Activated gamma-delta T cell treated with anti-CD3 and anti-CD28 coated beads, Interleukin-2, amount 50 U/mL, for 16 hours (primary cell): ENCODE measurements around the gene TRIM6.
"Not testable (repeated sequence)": the region's sequence is repeated elsewhere in the genome, so short reads cannot be mapped to it uniquely, and the experiment has no call there.

Experiments used
- DNase-seq: peaks from one replicate; pipeline ENCODE4 v3.0.0-alpha.2; 2020; ENCODE audit warnings: low read depth

Gene TRIM6

GRCh38 chr11:5605849-5606248 lies 9.4 kb downstream of the TRIM6 start:
- no peak for DNase-seq

- DNase-seq: no peak
These were observed 12.4 kb downstream of the TRIM6 start for GRCh38 chr11:5608808-5609207.

GRCh38 chr11:5610446-5610845 lies 14.0 kb downstream of the TRIM6 start:
- DNase-seq: no peak

GRCh38 chr11:5611627-5612026 lies 15.2 kb downstream of the TRIM6 start:
- no peak for DNase-seq

- DNase-seq: no peak
These were observed 22.4 kb downstream of the TRIM6 start for GRCh38 chr11:5618807-5619206.

GRCh38 chr11:5620651-5621521 lies 24.4 kb downstream of the TRIM6 start:
- no peak for DNase-seq

- DNase-seq: no peak
These were observed 25.1 kb downstream of the TRIM6 start for GRCh38 chr11:5621580-5621979.

- DNase-seq: no peak
These were observed 26.4 kb downstream of the TRIM6 start for GRCh38 chr11:5622802-5623201.

- peak; percentile 33 for DNase-seq
These were observed 28.2 kb downstream of the TRIM6 start, which contains the start of gene TRIM34 for GRCh38 chr11:5624489-5625279. Gene TRIM34 (plus strand): TSS chr11:5625001. CDS start chr11:5632332, 7,331 bp downstream.

GRCh38 chr11:5625281-5625680 lies 28.8 kb downstream of the TRIM6 start:
- no peak for DNase-seq

GRCh38 chr11:5626196-5626595 lies 29.8 kb downstream of the TRIM6 start:
- DNase-seq: no peak

GRCh38 chr11:5631417-5631816 lies 35.0 kb downstream of the TRIM6 start:
- DNase-seq: no peak

GRCh38 chr11:5631969-5632635 lies 35.7 kb downstream of the TRIM6 start:
- no peak for DNase-seq

GRCh38 chr11:5639953-5640352 lies 43.5 kb downstream of the TRIM6 start:
- no peak for DNase-seq

- no peak for DNase-seq
These were observed 47.1 kb downstream of the TRIM6 start for GRCh38 chr11:5643585-5643984.

- no peak for DNase-seq
These were observed 49.7 kb downstream of the TRIM6 start for GRCh38 chr11:5646139-5646538.

GRCh38 chr11:5655474-5655873 lies 59.0 kb downstream of the TRIM6 start:
- DNase-seq: no peak

- not testable (repeated sequence) for DNase-seq
These were observed 60.5 kb downstream of the TRIM6 start for GRCh38 chr11:5656956-5657355.

GRCh38 chr11:5658318-5658717 lies 61.9 kb downstream of the TRIM6 start:
- DNase-seq: no peak
